ENCODE data around the gene KDM2A. TPM values are rescaled to one million over a fixed set of nuclear protein-coding genes. Genes with fewer than 3 reads are reported as not detected.
A peak's percentile ranks its signal among the peaks of the same experiment; 100 is the strongest.

Gene KDM2A
- total RNA-seq, 1 experiment from 2014 or later, result 120 TPM

DNA sequence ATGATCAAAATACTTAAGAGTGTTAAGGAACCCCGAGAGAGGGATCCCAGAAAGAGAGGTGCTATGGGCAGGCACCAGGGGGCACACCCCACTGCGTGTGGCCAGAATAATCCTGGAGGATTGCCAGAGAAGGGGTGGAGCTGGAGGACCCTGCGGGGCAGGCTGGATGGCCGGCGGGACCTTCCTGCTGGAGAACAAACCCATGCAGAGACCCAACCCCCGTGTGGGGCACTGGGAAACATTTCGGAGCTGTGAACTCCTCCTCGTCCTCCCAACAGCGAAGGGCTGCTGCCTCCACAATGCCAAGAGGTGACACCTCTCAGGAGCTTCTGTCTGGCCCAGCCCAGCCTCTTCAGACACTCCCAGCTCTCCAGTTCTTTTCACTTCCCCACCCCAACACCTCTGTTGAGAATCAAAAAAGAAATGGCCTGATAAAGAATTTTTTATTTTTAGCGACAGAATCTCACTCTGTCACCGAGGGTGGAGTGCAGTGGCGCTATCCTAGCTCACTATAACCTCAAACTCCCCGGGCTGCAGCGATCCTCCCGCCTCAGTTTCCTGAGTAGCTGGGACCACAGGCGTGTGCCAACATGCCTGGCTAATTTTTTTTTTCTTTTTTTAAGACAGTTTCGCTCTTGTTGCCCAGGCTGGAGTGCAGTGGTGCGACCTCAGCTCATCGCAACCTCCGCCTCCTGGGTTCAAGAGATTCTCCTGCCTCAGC lies 36.8 kb upstream of the KDM2A start:
- no peak overlapping the region for H2AFZ ChIP-seq
- intact Hi-C loops (cut with micrococcal nuclease; ENCODE audit: unreplicated experiment), result loop anchor here (5.0 kb wide), 3 partner anchors 35 to 180 kb away; partner anchors contain the start of gene KDM2A
- peak in 1 of 2 experiments; percentile 75 for DNase-seq

DNA sequence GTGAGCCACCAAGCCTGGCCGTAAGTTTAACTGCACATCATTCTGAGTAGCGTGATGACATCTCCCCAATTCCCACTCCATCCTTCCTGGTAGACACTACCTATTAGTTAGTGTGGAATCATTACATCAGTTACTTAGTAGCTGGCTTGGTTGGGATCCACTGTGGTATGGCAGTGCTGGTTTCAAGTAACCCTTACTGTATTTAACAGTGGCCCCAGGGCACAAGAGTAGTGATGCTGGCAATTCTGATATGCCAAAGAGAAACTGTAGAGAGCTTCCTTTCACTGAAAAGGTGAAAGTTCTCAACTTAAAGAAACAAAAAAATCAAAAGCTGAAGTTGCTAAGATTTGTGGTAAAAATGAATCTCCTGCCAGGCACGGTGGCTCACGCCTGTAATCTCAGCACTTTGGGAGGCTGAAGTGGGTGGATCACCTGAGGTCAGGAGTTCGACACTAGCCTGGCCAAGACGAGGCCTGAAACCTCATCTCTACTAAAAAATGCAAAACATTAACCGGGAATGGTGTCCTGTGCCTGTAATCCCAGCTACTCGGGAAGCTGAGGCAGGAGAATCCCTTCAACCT lies 35.2 kb upstream of the KDM2A start:
- no peak for DNase-seq
- Histone ChIP-seq H3K9me2 (ENCODE audit: insufficient read depth) (no peaks in the 10 kb centered on the region), H3K27ac (no peak overlapping the region), H3K4me1 (replicated peaks; ENCODE audit: insufficient read depth) (peaks cover 27% of the 10 kb centered on the region), H3K79me2 (ENCODE audit: low read depth) (no peaks in the 10 kb centered on the region; the same call in 1 of the 2 replicates), H3K9me3 (ENCODE audit: insufficient read depth, low read depth) (no peaks in the 10 kb centered on the region), H3F3A (ENCODE audit: insufficient read depth, low read depth) (peaks cover 32% of the 10 kb centered on the region), H3K4me3 (no peak overlapping the region), H4K20me1 (ENCODE audit: insufficient read depth) (no peaks in the 10 kb centered on the region), H3K4me2 (no peak overlapping the region), H3K27me3 (ENCODE audit: insufficient read depth, low read depth) (no peaks in the 10 kb centered on the region), H2AFZ (no peak overlapping the region), H3K36me3 (ENCODE audit: low read depth) (no peaks in the 10 kb centered on the region)
- no TSS peak for BruUV-seq (replicated peaks)
- TF ChIP-seq EZH2 (IDR thresholded peaks at IDR 0.05; ENCODE audit: low read depth), result no peak
- TF ChIP-seq, protein P1, sequence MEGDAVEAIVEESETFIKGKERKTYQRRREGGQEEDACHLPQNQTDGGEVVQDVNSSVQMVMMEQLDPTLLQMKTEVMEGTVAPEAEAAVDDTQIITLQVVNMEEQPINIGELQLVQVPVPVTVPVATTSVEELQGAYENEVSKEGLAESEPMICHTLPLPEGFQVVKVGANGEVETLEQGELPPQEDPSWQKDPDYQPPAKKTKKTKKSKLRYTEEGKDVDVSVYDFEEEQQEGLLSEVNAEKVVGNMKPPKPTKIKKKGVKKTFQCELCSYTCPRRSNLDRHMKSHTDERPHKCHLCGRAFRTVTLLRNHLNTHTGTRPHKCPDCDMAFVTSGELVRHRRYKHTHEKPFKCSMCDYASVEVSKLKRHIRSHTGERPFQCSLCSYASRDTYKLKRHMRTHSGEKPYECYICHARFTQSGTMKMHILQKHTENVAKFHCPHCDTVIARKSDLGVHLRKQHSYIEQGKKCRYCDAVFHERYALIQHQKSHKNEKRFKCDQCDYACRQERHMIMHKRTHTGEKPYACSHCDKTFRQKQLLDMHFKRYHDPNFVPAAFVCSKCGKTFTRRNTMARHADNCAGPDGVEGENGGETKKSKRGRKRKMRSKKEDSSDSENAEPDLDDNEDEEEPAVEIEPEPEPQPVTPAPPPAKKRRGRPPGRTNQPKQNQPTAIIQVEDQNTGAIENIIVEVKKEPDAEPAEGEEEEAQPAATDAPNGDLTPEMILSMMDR (conservative IDR thresholded peaks at IDR 0.05), result no peak
- ChIA-PET POLR2A (ENCODE audit: unreplicated experiment) (no interaction called here), CTCF (interaction anchor here (0.7 kb wide), 1 partner anchor 177 kb away, joined by 11 read pairs; no protein-coding TSS in a partner anchor)
- intact Hi-C loops (cut with micrococcal nuclease; ENCODE audit: unreplicated experiment), result loop anchor here (5.0 kb wide), 3 partner anchors 33 to 178 kb away; partner anchors contain the start of gene KDM2A

More for the DNA sequence above, 36.8 kb upstream of the KDM2A start:
- Histone ChIP-seq H3K79me2 (ENCODE audit: low read depth) (no peaks in the 10 kb centered on the region; the same call in 1 of the 2 replicates), H3K36me3 (ENCODE audit: low read depth) (no peaks in the 10 kb centered on the region), H3K4me1 (replicated peaks; ENCODE audit: insufficient read depth) (peaks cover 44% of the 10 kb centered on the region), H3K9me2 (ENCODE audit: insufficient read depth) (no peaks in the 10 kb centered on the region), H3K4me2 (peak overlapping the region; percentile 50), H3F3A (ENCODE audit: insufficient read depth, low read depth) (peaks cover 42% of the 10 kb centered on the region), H3K27me3 (ENCODE audit: insufficient read depth, low read depth) (no peaks in the 10 kb centered on the region), H3K27ac (no peak overlapping the region), H3K4me3 (no peak overlapping the region), H4K20me1 (ENCODE audit: insufficient read depth) (no peaks in the 10 kb centered on the region), H3K9me3 (ENCODE audit: insufficient read depth, low read depth) (no peaks in the 10 kb centered on the region)
- ChIA-PET CTCF (interaction anchor here (0.6 to 1.3 kb wide), 4 partner anchors 101 to 302 kb away, joined by 3 to 5 read pairs (median 4); no protein-coding TSS in a partner anchor), POLR2A (ENCODE audit: unreplicated experiment) (interaction anchor here (0.6 to 0.7 kb wide), 4 partner anchors 37 to 220 kb away, joined by 3 to 4 read pairs (median 4); partner anchors contain the start of gene KDM2A)
- no peak for TF ChIP-seq EZH2 (IDR thresholded peaks at IDR 0.05; ENCODE audit: low read depth)
- TF ChIP-seq, protein P1 (conservative IDR thresholded peaks at IDR 0.05), result no peak
- no TSS peak for BruUV-seq (replicated peaks)

DNA sequence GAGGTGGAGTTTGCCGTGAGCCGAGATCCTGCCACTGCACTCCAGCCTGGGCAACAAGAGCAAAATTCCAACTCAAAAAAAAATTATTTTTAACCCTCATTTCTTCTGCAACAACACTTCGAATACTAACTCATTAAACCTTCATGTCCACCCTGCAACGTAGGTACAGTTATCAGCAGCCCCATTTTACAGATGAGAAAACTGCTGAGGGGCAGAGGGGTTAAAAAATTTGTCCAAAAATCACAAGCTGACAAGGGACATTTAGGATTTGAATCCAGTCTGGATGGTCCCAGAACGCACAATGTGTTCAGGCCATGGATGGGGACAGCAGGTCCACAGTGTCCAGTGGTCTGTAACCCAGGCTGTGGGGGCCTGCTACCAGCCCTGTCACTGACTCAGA lies 33.4 kb upstream of the KDM2A start:
- DNase-seq, result no peak
- no peaks in the 10 kb centered on the region for H3K9me3 ChIP-seq (ENCODE audit: insufficient read depth, low read depth)
- CTCF ChIA-PET, result no interaction called here
- no peaks in the 10 kb centered on the region for H4K20me1 ChIP-seq (ENCODE audit: insufficient read depth)
- no peak overlapping the region for H3K4me2 ChIP-seq
- H3K4me1 ChIP-seq (replicated peaks; ENCODE audit: insufficient read depth), result peaks cover 13% of the 10 kb centered on the region
- no peaks in the 10 kb centered on the region for H3K27me3 ChIP-seq (ENCODE audit: insufficient read depth, low read depth)
- no peaks in the 10 kb centered on the region for H3K9me2 ChIP-seq (ENCODE audit: insufficient read depth)
- intact Hi-C loops (cut with micrococcal nuclease; ENCODE audit: unreplicated experiment), result no loop called here
- no TSS peak for BruUV-seq (replicated peaks)
- H3K36me3 ChIP-seq (ENCODE audit: low read depth), result no peaks in the 10 kb centered on the region
- H3K27ac ChIP-seq, result no peak overlapping the region
- H2AFZ ChIP-seq, result no peak overlapping the region
- TF ChIP-seq, protein P1 (conservative IDR thresholded peaks at IDR 0.05), result no peak
- TF ChIP-seq EZH2 (IDR thresholded peaks at IDR 0.05; ENCODE audit: low read depth), result no peak
- no peaks in the 10 kb centered on the region for H3K79me2 ChIP-seq (ENCODE audit: low read depth)
- no peak overlapping the region for H3K4me3 ChIP-seq
- POLR2A ChIA-PET (ENCODE audit: unreplicated experiment), result no interaction called here
- peaks cover 23% of the 10 kb centered on the region; the same call in 1 of the 2 replicates for H3F3A ChIP-seq (ENCODE audit: insufficient read depth, low read depth)
